Muscle of leg (tissue), 11 donors: ENCODE measurements around the gene HSP90B1. TPM values are rescaled to one million over a fixed set of nuclear protein-coding genes. Genes with fewer than 3 reads are reported as not detected.
A peak's percentile ranks its signal among the peaks of the same experiment; 100 is the strongest.

Source experiments
- DNase-seq: peaks from one replicate; pipeline ENCODE4 v3.0.0; 2013
- H3K27ac ChIP-seq: one replicate; pipeline ENCODE4 v1.5.1; 2013; ENCODE audit warnings: mild to moderate bottlenecking, low read length, control low read depth
- H3K27me3 ChIP-seq: one replicate; pipeline ENCODE4 v1.6.1; 2013; ENCODE audit warnings: low read length; ENCODE audit not compliant: control insufficient read depth, insufficient read depth
- H3K36me3 ChIP-seq: one replicate; pipeline ENCODE4 v1.6.1; 2013; ENCODE audit warnings: low read length; ENCODE audit not compliant: control insufficient read depth, insufficient read depth
- H3K4me1 ChIP-seq: one replicate; pipeline ENCODE4 v1.6.1; 2013; ENCODE audit warnings: low read length; ENCODE audit not compliant: control insufficient read depth, insufficient read depth
- H3K4me3 ChIP-seq: one replicate; pipeline ENCODE4 v1.5.1; 2013; ENCODE audit warnings: low read length, control low read depth
- H3K9me3 ChIP-seq: replicated peaks from 2 replicates; pipeline ENCODE4 v1.6.1; 2013; ENCODE audit warnings: low read depth, low read length; ENCODE audit not compliant: control insufficient read depth
- WGBS: methylation state at CpG from one replicate; pipeline ENCODE4 v1.1.5; 2013; ENCODE audit warnings: missing lambda C conversion rate; ENCODE audit not compliant: insufficient coverage; 5-methylcytosine and 5-hydroxymethylcytosine counted together
- polyA plus RNA-seq, 8 donors: library from polyadenylated mRNA; unstranded; fragments of 120-200 nt; gene quantifications; one replicate each; pipeline versions ENCODE4 v1.2.1 to v1.2.3, GENCODE V29; 2013; ENCODE audit warnings: inconsistent platforms in 1 of 8, low replicate concordance in 1 of 8; ENCODE audit not compliant: insufficient read length in 8 of 8, insufficient read depth in 1 of 8
- total RNA-seq: library from RNA; stranded (reverse); fragments of 120-200 nt; gene quantifications from one replicate; pipeline ENCODE4 v1.2.4, GENCODE V29; 2013

The HSP90B1 gene
- total and polyA plus RNA-seq, 9 donors = 320 to 584 (median 359) TPM

DNA sequence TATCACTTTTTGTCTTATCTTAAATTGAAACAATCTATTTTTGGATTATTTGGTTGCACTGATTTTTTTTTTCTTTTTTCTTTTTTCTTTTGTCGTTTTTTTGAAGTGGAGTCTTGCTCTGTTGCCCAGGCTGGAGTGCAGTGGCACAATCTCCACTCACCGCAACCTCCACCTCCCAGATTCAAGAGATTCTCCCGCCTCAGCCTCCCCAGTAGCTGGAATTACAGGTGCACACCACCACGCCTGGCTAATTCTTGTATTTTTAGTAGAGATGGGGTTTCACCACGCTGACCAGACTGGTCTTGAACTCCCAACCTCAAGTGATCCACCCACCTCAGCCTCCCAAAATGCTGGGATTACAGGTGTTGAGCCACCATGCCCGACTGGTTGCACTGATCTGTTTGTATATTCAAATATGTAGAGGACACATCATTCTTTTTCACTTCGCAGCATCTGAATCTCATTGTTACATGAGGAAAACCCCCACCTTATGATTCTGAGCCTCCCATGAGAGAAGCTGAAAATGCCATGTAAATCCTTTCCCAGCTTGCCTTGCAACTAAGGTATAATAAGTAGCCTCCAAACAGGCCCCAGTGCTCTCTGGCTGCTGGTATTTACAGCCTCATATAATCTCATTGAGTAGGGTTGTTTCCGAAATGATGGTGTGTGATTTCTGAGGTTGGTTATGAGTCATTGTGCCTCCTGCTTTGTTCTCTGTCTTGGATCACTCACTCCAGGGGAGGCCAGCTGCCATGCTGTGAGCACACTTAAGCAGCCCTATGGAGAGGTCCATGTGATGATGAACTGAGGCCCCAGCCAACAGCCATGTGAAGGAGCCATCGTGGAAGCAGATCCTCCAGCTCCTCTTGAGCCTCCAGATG lies 5.2 kb upstream of the HSP90B1 start:
- H3K4me1 ChIP-seq = peaks cover 6% of the 10 kb centered on the region
- H3K9me3 ChIP-seq = no peaks in the 10 kb centered on the region
- WGBS = no CpG with 5 or more reads among the region's 9 CpGs
- no peaks in the 10 kb centered on the region for H3K27me3 ChIP-seq
- H3K36me3 ChIP-seq = no peaks in the 10 kb centered on the region
- no peak overlapping the region for H3K4me3 ChIP-seq
- DNase-seq = no peak
- H3K27ac ChIP-seq = no peak overlapping the region

GRCh38 chr12:103928682-103929045 lies 1.5 kb upstream of the HSP90B1 start:
- peaks cover 9% of the 10 kb centered on the region for H3K4me1 ChIP-seq
- 4% methylated on average over 9 of the region's 12 CpGs for WGBS
- DNase-seq = peak; percentile 58
- no peaks in the 10 kb centered on the region for H3K9me3 ChIP-seq
- peak overlapping the region; percentile 99 for H3K27ac ChIP-seq
- H3K4me3 ChIP-seq = peak overlapping the region; percentile 68
- no peaks in the 10 kb centered on the region for H3K27me3 ChIP-seq
- H3K36me3 ChIP-seq = peaks cover 6% of the 10 kb centered on the region

GRCh38 chr12:103929046-103929783 lies 995 bp upstream of the HSP90B1 start:
- H3K9me3 ChIP-seq = no peaks in the 10 kb centered on the region
- peaks cover 9% of the 10 kb centered on the region for H3K4me1 ChIP-seq
- under 1% methylated on average over 33 of the region's 37 CpGs for WGBS
- H3K4me3 ChIP-seq = peak overlapping the region; percentile 68
- DNase-seq = peak; percentile 98
- H3K36me3 ChIP-seq = peaks cover 12% of the 10 kb centered on the region
- no peaks in the 10 kb centered on the region for H3K27me3 ChIP-seq
- H3K27ac ChIP-seq = peak overlapping the region; percentile 99

DNA sequence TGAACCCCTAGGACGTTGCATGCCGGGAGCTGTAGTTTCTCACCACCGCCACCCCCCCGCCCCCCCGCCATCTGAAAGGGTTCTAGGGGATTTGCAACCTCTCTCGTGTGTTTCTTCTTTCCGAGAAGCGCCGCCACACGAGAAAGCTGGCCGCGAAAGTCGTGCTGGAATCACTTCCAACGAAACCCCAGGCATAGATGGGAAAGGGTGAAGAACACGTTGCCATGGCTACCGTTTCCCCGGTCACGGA lies 501 bp upstream of the HSP90B1 start:
- Histone ChIP-seq H3K9me3 (no peaks in the 10 kb centered on the region), H3K36me3 (peaks cover 15% of the 10 kb centered on the region), H3K27me3 (no peaks in the 10 kb centered on the region), H3K4me3 (peak overlapping the region; percentile 68), H3K27ac (peak overlapping the region; percentile 99), H3K4me1 (peaks cover 9% of the 10 kb centered on the region)
- 0% methylated on average over 14 of the region's 18 CpGs for WGBS
- no peak for DNase-seq

- H3K36me3 ChIP-seq = peaks cover 28% of the 10 kb centered on the region
- H3K4me3 ChIP-seq = peak overlapping the region; percentile 72
- H3K9me3 ChIP-seq = no peaks in the 10 kb centered on the region
- DNase-seq = peak; percentile 67
- peak overlapping the region; percentile 91 for H3K27ac ChIP-seq
- peaks cover 9% of the 10 kb centered on the region for H3K4me1 ChIP-seq
- no peaks in the 10 kb centered on the region for H3K27me3 ChIP-seq
- 1% methylated on average over 18 of the region's 37 CpGs for WGBS
Measured at GRCh38 chr12:103930787-103931735, 851 bp downstream of the HSP90B1 start.

GRCh38 chr12:103933237-103933636 lies 3.0 kb downstream of the HSP90B1 start:
- peaks cover 40% of the 10 kb centered on the region for H3K36me3 ChIP-seq
- H3K27me3 ChIP-seq = no peaks in the 10 kb centered on the region
- no peak overlapping the region for H3K4me3 ChIP-seq
- H3K27ac ChIP-seq = no peak overlapping the region
- H3K4me1 ChIP-seq = peaks cover 9% of the 10 kb centered on the region
- H3K9me3 ChIP-seq = no peaks in the 10 kb centered on the region
- WGBS = no CpG with 5 or more reads among the region's 2 CpGs
- no peak for DNase-seq

GRCh38 chr12:103936679-103937078 lies 6.5 kb downstream of the HSP90B1 start:
- no peak overlapping the region for H3K4me3 ChIP-seq
- no CpG with 5 or more reads among the region's 3 CpGs for WGBS
- H3K27me3 ChIP-seq = no peaks in the 10 kb centered on the region
- no peak overlapping the region for H3K27ac ChIP-seq
- DNase-seq = no peak
- peaks cover 3% of the 10 kb centered on the region for H3K4me1 ChIP-seq
- H3K36me3 ChIP-seq = peaks cover 56% of the 10 kb centered on the region
- no peaks in the 10 kb centered on the region for H3K9me3 ChIP-seq

GRCh38 chr12:103944964-103945363 lies 14.8 kb downstream of the HSP90B1 start:
- no peak for DNase-seq
- no peak overlapping the region for H3K27ac ChIP-seq
- peaks cover 56% of the 10 kb centered on the region for H3K36me3 ChIP-seq
- no peaks in the 10 kb centered on the region for H3K4me1 ChIP-seq
- H3K9me3 ChIP-seq = no peaks in the 10 kb centered on the region
- H3K27me3 ChIP-seq = no peaks in the 10 kb centered on the region
- H3K4me3 ChIP-seq = no peak overlapping the region
- WGBS = 60% methylated on average over 1 of the region's 3 CpGs

DNA sequence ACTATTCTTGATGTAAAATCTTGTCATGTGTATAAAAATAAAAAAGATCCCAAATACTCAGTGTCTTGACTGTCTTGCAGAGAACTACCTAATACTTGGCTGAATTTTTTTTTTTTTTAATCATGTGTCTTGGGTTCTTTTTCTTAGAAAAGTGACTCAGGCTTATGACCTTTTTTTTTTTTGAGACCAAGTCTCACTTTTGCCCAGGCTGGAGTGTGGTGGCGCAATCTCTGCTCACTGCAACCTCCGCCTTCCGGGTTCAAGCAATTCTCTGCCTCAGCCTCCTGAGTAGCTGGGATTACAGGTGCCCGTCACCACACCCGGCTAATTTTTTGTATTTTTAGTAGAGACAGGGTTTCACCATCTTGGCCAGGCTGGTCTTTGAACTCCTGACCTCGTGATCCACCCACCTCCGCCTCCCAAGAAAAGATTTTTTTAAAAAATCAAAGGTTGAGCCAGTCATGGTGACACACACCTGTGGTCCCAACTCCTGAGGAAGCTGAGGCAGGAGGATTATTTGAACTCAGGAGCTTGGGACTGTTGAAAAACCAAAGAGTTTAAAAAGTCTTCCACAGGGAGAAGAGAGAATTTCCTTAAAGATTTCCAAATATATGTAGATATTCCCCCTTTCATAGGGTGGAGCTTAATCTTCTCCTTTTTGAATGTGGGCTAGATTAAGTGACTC lies 17.8 kb downstream of the HSP90B1 start:
- no peak for DNase-seq
- H3K4me1 ChIP-seq = no peaks in the 10 kb centered on the region
- H3K4me3 ChIP-seq = no peak overlapping the region
- H3K27ac ChIP-seq = no peak overlapping the region
- H3K36me3 ChIP-seq = peaks cover 54% of the 10 kb centered on the region
- H3K27me3 ChIP-seq = no peaks in the 10 kb centered on the region
- H3K9me3 ChIP-seq = no peaks in the 10 kb centered on the region
- no CpG with 5 or more reads among the region's 7 CpGs for WGBS
